ENCODE data around the gene SHLD1. TPM values are rescaled to one million over a fixed set of nuclear protein-coding genes. Genes with fewer than 3 reads are reported as not detected.

SHLD1 gene
- total and polyA plus RNA-seq, 2 experiments from 2014 or later: 1.4 to 15.0 TPM

DNA sequence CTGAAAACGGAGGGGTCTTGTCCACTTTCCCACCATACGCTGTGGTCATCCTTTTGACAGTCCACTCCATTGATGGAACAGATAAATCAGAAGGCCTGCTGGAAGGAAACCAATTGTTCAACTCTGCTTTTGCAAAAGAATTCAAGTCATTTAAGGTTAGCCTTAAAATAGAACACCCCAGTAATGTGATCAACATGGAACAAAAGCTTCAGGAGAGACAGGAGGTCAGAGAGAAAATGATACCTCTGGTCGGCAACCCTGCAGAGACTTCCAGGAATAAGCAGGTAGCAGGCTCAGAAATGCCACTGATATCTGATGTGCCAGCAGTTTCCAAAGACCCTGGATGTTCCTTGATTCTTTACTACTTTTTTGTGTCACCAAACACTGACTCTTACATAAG, 39.6 kb upstream of the SHLD1 start:
- no peak overlapping the region for H3K4me3 Mint-ChIP-seq
- no peak overlapping the region for H2AFZ ChIP-seq
- H3K79me2 ChIP-seq (replicated peaks; ENCODE audit: insufficient read depth): no peaks in the 10 kb centered on the region
- H3K27ac ChIP-seq (ENCODE audit: low read depth): no peak overlapping the region
- H4K20me1 ChIP-seq (replicated peaks; ENCODE audit: insufficient read depth): no peaks in the 10 kb centered on the region
- no peaks in the 10 kb centered on the region for H3K27me3 ChIP-seq (ENCODE audit: insufficient read depth)
- H3K27ac Mint-ChIP-seq: no peak overlapping the region
- H3K4me1 Mint-ChIP-seq: peaks cover 3% of the 10 kb centered on the region; the same call in 1 of the 3 replicates
- DNase-seq (ENCODE audit: low spot score) (no peak), ATAC-seq (no peak)
- no peaks in the 10 kb centered on the region for H3K27me3 Mint-ChIP-seq (ENCODE audit: insufficient read depth, low read depth, poor library complexity)
- no peak overlapping the region for H3K4me2 ChIP-seq
- H3K9me2 ChIP-seq (ENCODE audit: insufficient read depth): no peaks in the 10 kb centered on the region
- TF ChIP-seq ZNF114 (CRISPR knock-in tag; IDR thresholded peaks at IDR 0.05) (no peak), JUNB (IDR thresholded peaks at IDR 0.05; ENCODE audit: unreplicated experiment) (no peak), EZH2phosphoT487 (IDR thresholded peaks at IDR 0.05; ENCODE audit: unreplicated experiment) (no peak), STAT1 (IDR thresholded peaks at IDR 0.05; ENCODE audit: unreplicated experiment) (no peak), ZNF331 (CRISPR knock-in tag; IDR thresholded peaks at IDR 0.05; ENCODE audit: low read depth) (no peak), NANOG (IDR thresholded peaks at IDR 0.05; ENCODE audit: borderline replicate concordance) (no peak), POLR2AphosphoS5 (IDR thresholded peaks at IDR 0.05; ENCODE audit: low read depth) (no peak), ZNF462 (CRISPR knock-in tag; IDR thresholded peaks at IDR 0.05) (no peak), EZH2 (IDR thresholded peaks at IDR 0.05; ENCODE audit: low read depth, unreplicated experiment) (no peak), ETS1 (IDR thresholded peaks at IDR 0.05) (no peak)
- TF ChIP-seq, protein P1, sequence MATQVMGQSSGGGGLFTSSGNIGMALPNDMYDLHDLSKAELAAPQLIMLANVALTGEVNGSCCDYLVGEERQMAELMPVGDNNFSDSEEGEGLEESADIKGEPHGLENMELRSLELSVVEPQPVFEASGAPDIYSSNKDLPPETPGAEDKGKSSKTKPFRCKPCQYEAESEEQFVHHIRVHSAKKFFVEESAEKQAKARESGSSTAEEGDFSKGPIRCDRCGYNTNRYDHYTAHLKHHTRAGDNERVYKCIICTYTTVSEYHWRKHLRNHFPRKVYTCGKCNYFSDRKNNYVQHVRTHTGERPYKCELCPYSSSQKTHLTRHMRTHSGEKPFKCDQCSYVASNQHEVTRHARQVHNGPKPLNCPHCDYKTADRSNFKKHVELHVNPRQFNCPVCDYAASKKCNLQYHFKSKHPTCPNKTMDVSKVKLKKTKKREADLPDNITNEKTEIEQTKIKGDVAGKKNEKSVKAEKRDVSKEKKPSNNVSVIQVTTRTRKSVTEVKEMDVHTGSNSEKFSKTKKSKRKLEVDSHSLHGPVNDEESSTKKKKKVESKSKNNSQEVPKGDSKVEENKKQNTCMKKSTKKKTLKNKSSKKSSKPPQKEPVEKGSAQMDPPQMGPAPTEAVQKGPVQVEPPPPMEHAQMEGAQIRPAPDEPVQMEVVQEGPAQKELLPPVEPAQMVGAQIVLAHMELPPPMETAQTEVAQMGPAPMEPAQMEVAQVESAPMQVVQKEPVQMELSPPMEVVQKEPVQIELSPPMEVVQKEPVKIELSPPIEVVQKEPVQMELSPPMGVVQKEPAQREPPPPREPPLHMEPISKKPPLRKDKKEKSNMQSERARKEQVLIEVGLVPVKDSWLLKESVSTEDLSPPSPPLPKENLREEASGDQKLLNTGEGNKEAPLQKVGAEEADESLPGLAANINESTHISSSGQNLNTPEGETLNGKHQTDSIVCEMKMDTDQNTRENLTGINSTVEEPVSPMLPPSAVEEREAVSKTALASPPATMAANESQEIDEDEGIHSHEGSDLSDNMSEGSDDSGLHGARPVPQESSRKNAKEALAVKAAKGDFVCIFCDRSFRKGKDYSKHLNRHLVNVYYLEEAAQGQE (IDR thresholded peaks at IDR 0.05; ENCODE audit: unreplicated experiment): no peak
- H3K36me3 Mint-ChIP-seq (ENCODE audit: low read depth): no peaks in the 10 kb centered on the region
- no peaks in the 10 kb centered on the region for H3K4me1 ChIP-seq (ENCODE audit: insufficient read depth)
- no peaks in the 10 kb centered on the region for H3F3A ChIP-seq (replicated peaks; ENCODE audit: low read depth)
- no peak overlapping the region for H3K4me3 ChIP-seq
- H3K36me3 ChIP-seq (ENCODE audit: insufficient read depth): no peaks in the 10 kb centered on the region
- H3K9me3 Mint-ChIP-seq: no peaks in the 10 kb centered on the region
